Mammary epithelial cell (primary cell): ENCODE data around the gene RRP12.

Source experiments
- EZH2 ChIP-seq: IDR thresholded peaks from 2 replicates; pipeline ENCODE4 v1.6.1; 2012; ENCODE audit warnings: low read length, inconsistent platforms, borderline replicate concordance
- TF ChIP-seq, protein P1 (sequence below), 2 donors: IDR thresholded peaks in 1 of 2; conservative IDR thresholded peaks in 1 of 2; 2 replicates each; pipeline ENCODE4 v1.5.1; 2011 to 2012; ENCODE audit warnings: inconsistent platforms in 2 of 2, low read length in 2 of 2, mild to moderate bottlenecking in 2 of 2, control low read depth in 1 of 2, low read depth in 1 of 2; ENCODE audit not compliant: insufficient read depth in 1 of 2; ENCODE audit errors: extremely low read depth in 1 of 2

DNA sequence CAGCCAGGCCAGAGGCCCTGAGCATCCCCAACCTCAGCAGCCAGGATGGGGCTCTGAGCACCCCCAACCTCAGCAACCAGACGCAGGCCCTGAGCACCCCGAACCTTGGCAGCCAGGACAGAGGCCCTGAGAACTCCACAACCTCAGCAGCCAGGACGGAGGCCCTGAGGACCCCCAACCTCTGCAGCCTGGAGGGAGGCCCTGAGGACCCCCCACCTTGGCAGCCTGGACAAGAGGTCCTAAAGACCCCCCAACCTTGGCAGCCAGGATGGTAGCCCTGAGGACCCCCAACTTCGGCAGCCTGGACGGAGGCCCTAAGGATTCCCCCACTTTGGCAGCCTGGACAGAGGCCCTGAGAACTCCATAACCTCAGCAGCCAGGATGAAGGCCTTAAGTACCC, 17.0 kb downstream of the RRP12 start:
- TF ChIP-seq, protein P1, sequence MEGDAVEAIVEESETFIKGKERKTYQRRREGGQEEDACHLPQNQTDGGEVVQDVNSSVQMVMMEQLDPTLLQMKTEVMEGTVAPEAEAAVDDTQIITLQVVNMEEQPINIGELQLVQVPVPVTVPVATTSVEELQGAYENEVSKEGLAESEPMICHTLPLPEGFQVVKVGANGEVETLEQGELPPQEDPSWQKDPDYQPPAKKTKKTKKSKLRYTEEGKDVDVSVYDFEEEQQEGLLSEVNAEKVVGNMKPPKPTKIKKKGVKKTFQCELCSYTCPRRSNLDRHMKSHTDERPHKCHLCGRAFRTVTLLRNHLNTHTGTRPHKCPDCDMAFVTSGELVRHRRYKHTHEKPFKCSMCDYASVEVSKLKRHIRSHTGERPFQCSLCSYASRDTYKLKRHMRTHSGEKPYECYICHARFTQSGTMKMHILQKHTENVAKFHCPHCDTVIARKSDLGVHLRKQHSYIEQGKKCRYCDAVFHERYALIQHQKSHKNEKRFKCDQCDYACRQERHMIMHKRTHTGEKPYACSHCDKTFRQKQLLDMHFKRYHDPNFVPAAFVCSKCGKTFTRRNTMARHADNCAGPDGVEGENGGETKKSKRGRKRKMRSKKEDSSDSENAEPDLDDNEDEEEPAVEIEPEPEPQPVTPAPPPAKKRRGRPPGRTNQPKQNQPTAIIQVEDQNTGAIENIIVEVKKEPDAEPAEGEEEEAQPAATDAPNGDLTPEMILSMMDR (conservative IDR thresholded peaks at IDR 0.05 in 1 of 2, IDR thresholded peaks at IDR 0.05 in 1 of 2; ENCODE audit: extremely low read depth in 1 of 2, insufficient read depth in 1 of 2, low read depth in 1 of 2, low read length in 2 of 2) = no peak
- no peak for TF ChIP-seq EZH2
